OCI-LY1 (cell line): ENCODE measurements around the gene ETV2.

Experiments
- H2AFZ ChIP-seq: fragments of 200-600 bp; sonication (generic), shearing (Covaris generic); 2 replicates; pipeline ENCODE4 v1.6.0; 2014; ENCODE audit warnings: antibody characterized with exemption, mild to moderate bottlenecking, low read length
- H3F3A ChIP-seq: fragments of 200-600 bp; sonication (generic), shearing (Covaris generic); 2 replicates; pipeline ENCODE4 v1.6.0; 2014; ENCODE audit warnings: mild to moderate bottlenecking, antibody characterized with exemption, low read length, moderate library complexity; ENCODE audit not compliant: insufficient read depth
- H3K27ac ChIP-seq: fragments of 200-600 bp; sonication (generic); 2 replicates; pipeline ENCODE4 v1.5.1; 2014; ENCODE audit warnings: low read length, mixed run types, mild to moderate bottlenecking, low read depth; ENCODE audit not compliant: poor library complexity, severe bottlenecking
- H3K27me3 ChIP-seq: fragments of 200-600 bp; sonication (generic); 2 replicates; pipeline ENCODE4 v1.6.0; 2014; ENCODE audit warnings: antibody characterized with exemption, mild to moderate bottlenecking, low read length, moderate library complexity; ENCODE audit not compliant: insufficient read depth
- H3K36me3 ChIP-seq: fragments of 200-600 bp; sonication (generic); 2 replicates; pipeline ENCODE4 v1.6.1; 2014; ENCODE audit warnings: mild to moderate bottlenecking, antibody characterized with exemption, low read length, moderate library complexity, mixed read lengths; ENCODE audit not compliant: insufficient read depth
- H3K4me1 ChIP-seq: fragments of 200-600 bp; sonication (generic); 2 replicates; pipeline ENCODE4 v1.5.1; 2014; ENCODE audit warnings: mild to moderate bottlenecking, low read length, moderate library complexity; ENCODE audit not compliant: insufficient read depth, severe bottlenecking
- H3K4me2 ChIP-seq: fragments of 200-600 bp; sonication (generic), shearing (Covaris generic); 2 replicates; pipeline ENCODE4 v1.6.1; 2014; ENCODE audit warnings: low read length
- H3K4me3 ChIP-seq: fragments of 200-600 bp; sonication (generic); 2 replicates; pipeline ENCODE4 v1.5.1; 2014; ENCODE audit warnings: low read length, low read depth, mild to moderate bottlenecking, mixed read lengths; ENCODE audit not compliant: poor library complexity, severe bottlenecking
- H3K79me2 ChIP-seq: fragments of 200-600 bp; shearing (Covaris generic); 2 replicates; pipeline ENCODE4 v1.6.1; 2016; ENCODE audit warnings: mixed run types, low read length, mixed read lengths; ENCODE audit not compliant: insufficient read depth
- H3K9ac ChIP-seq: fragments of 200-600 bp; sonication (generic), shearing (Covaris generic); 2 replicates; pipeline ENCODE4 v1.6.1; 2014; ENCODE audit warnings: mild to moderate bottlenecking, low read length, mixed read lengths
- H3K9me2 ChIP-seq: fragments of 200-600 bp; sonication (generic), shearing (Covaris generic); 2 replicates; pipeline ENCODE4 v1.6.1; 2014; ENCODE audit warnings: low read depth, mild to moderate bottlenecking, low read length, mixed read lengths
- H3K9me3 ChIP-seq: fragments of 200-600 bp; shearing (Covaris generic); 2 replicates; pipeline ENCODE4 v1.6.1; 2014; ENCODE audit warnings: low read length, mixed read lengths
- H4K20me1 ChIP-seq: fragments of 200-600 bp; sonication (generic), shearing (Covaris generic); 2 replicates; pipeline ENCODE4 v1.6.0; 2016; ENCODE audit warnings: mild to moderate bottlenecking, low read length; ENCODE audit not compliant: insufficient read depth
- EZH2 ChIP-seq: fragments of 200-600 bp; sonication (generic), shearing (Covaris generic); IDR thresholded peaks from 2 replicates; pipeline ENCODE4 v1.8.0; 2017; ENCODE audit warnings: borderline replicate concordance, mixed run types, mild to moderate bottlenecking, antibody characterized with exemption, low read length, moderate library complexity, mixed read lengths
- TF ChIP-seq, protein P1 (sequence below): fragments of 200-600 bp; sonication (generic), shearing (Covaris generic); IDR thresholded peaks from 2 replicates; pipeline ENCODE4 v1.5.1; 2017; ENCODE audit warnings: mild to moderate bottlenecking, antibody characterized with exemption, low read length, moderate library complexity, mixed read lengths

The ETV2 gene

DNA sequence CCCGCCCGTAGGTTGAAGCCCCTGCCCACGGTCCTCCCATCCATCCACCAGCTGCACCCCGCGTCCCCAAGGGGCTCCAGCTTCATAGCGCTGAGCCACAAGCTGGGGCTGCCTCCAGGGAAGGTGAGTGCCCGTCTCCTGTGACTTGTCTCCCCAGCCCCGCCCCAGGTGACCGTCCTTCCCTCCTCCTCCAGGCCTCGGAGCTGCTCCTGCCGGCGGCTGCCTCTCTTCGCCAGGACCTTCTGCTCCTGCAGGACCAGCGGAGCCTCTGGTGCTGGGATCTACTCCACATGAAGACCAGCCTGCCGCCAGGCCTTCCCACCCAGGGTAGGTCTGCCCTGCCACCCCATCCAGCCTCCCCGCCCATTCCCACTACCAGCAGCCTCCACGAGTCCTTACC lies 21.5 kb upstream of the ETV2 start:
- H3K4me1 ChIP-seq: no peaks in the 10 kb centered on the region
- no peaks in the 10 kb centered on the region for H3K9me2 ChIP-seq
- H3F3A ChIP-seq: no peaks in the 10 kb centered on the region
- no peaks in the 10 kb centered on the region for H3K9me3 ChIP-seq
- no peak overlapping the region for H3K4me2 ChIP-seq
- H3K4me3 ChIP-seq: no peak overlapping the region
- H4K20me1 ChIP-seq: no peaks in the 10 kb centered on the region
- no peaks in the 10 kb centered on the region for H3K27me3 ChIP-seq
- H2AFZ ChIP-seq: no peak overlapping the region
- TF ChIP-seq EZH2: no peak
- TF ChIP-seq, protein P1, sequence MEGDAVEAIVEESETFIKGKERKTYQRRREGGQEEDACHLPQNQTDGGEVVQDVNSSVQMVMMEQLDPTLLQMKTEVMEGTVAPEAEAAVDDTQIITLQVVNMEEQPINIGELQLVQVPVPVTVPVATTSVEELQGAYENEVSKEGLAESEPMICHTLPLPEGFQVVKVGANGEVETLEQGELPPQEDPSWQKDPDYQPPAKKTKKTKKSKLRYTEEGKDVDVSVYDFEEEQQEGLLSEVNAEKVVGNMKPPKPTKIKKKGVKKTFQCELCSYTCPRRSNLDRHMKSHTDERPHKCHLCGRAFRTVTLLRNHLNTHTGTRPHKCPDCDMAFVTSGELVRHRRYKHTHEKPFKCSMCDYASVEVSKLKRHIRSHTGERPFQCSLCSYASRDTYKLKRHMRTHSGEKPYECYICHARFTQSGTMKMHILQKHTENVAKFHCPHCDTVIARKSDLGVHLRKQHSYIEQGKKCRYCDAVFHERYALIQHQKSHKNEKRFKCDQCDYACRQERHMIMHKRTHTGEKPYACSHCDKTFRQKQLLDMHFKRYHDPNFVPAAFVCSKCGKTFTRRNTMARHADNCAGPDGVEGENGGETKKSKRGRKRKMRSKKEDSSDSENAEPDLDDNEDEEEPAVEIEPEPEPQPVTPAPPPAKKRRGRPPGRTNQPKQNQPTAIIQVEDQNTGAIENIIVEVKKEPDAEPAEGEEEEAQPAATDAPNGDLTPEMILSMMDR: no peak
- H3K27ac ChIP-seq: no peak overlapping the region
- peaks cover 43% of the 10 kb centered on the region for H3K36me3 ChIP-seq
- H3K79me2 ChIP-seq: no peaks in the 10 kb centered on the region
- H3K9ac ChIP-seq: no peak overlapping the region

DNA sequence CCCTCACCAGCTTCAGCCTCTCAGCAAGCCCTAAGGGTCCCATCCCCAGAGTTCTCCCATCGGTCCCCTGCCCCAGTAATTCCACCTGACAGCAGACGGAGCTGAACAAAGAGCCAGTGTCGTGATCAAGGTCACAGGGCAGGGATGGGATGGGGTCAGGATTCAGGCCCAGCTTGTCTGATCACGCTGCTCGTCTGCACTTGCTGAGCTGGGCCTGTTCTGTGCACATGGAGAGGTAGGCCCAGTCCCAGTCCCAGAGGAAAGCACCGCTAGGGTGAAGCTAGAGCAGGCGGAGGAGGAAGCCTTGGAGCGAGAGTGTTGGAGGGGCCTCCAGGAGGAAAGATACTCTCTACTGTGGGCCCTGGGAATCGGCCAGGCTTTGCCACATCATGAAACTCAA lies 19.8 kb upstream of the ETV2 start:
- Histone ChIP-seq H3F3A (no peaks in the 10 kb centered on the region), H3K9me3 (no peaks in the 10 kb centered on the region), H3K4me2 (no peak overlapping the region), H3K36me3 (peaks cover 33% of the 10 kb centered on the region), H3K79me2 (no peaks in the 10 kb centered on the region), H2AFZ (no peak overlapping the region), H4K20me1 (no peaks in the 10 kb centered on the region), H3K9me2 (no peaks in the 10 kb centered on the region), H3K4me3 (no peak overlapping the region), H3K4me1 (no peaks in the 10 kb centered on the region), H3K27ac (no peak overlapping the region), H3K27me3 (no peaks in the 10 kb centered on the region), H3K9ac (no peak overlapping the region)
- TF ChIP-seq EZH2: no peak
- TF ChIP-seq, protein P1: no peak

- no peaks in the 10 kb centered on the region for H3F3A ChIP-seq
- H3K4me1 ChIP-seq: peaks cover under 1% of the 10 kb centered on the region
- H3K9me3 ChIP-seq: no peaks in the 10 kb centered on the region
- H2AFZ ChIP-seq: no peak overlapping the region
- peaks cover 23% of the 10 kb centered on the region for H3K36me3 ChIP-seq
- no peaks in the 10 kb centered on the region for H3K79me2 ChIP-seq
- H3K9ac ChIP-seq: no peak overlapping the region
- TF ChIP-seq EZH2: no peak
- TF ChIP-seq, protein P1: no peak
- H3K4me3 ChIP-seq: no peak overlapping the region
- H4K20me1 ChIP-seq: no peaks in the 10 kb centered on the region
- no peak overlapping the region for H3K4me2 ChIP-seq
- no peaks in the 10 kb centered on the region for H3K27me3 ChIP-seq
- H3K27ac ChIP-seq: no peak overlapping the region
- no peaks in the 10 kb centered on the region for H3K9me2 ChIP-seq
Measured at GRCh38 chr19:35622750-35623149, 18.8 kb upstream of the ETV2 start.
